HL-60 (cell line): Measurements from ENCODE around the gene ANK3.

Experiments used
- CTCF ChIP-seq: IDR thresholded peaks from one replicate; pipeline ENCODE4 v1.5.1; 2011; ENCODE audit warnings: low read length, control low read depth, inconsistent platforms; ENCODE audit not compliant: insufficient read depth
- GABPA ChIP-seq: IDR thresholded peaks from 2 replicates; pipeline ENCODE4 v1.6.1; 2012; ENCODE audit warnings: low read depth
- POLR2AphosphoS5 ChIP-seq: IDR thresholded peaks from 2 replicates; pipeline ENCODE4 v1.6.1; 2012; ENCODE audit warnings: low read depth
- TF ChIP-seq, protein P1 (sequence below): IDR thresholded peaks from 2 replicates; pipeline ENCODE4 v1.6.1; 2012; ENCODE audit warnings: low read depth; ENCODE audit not compliant: insufficient replicate concordance

GRCh38 chr10:60384011-60384410 lies 5.7 kb downstream of the ANK3 start:
- TF ChIP-seq CTCF: no peak
- TF ChIP-seq POLR2AphosphoS5: no peak
- TF ChIP-seq, protein P1, sequence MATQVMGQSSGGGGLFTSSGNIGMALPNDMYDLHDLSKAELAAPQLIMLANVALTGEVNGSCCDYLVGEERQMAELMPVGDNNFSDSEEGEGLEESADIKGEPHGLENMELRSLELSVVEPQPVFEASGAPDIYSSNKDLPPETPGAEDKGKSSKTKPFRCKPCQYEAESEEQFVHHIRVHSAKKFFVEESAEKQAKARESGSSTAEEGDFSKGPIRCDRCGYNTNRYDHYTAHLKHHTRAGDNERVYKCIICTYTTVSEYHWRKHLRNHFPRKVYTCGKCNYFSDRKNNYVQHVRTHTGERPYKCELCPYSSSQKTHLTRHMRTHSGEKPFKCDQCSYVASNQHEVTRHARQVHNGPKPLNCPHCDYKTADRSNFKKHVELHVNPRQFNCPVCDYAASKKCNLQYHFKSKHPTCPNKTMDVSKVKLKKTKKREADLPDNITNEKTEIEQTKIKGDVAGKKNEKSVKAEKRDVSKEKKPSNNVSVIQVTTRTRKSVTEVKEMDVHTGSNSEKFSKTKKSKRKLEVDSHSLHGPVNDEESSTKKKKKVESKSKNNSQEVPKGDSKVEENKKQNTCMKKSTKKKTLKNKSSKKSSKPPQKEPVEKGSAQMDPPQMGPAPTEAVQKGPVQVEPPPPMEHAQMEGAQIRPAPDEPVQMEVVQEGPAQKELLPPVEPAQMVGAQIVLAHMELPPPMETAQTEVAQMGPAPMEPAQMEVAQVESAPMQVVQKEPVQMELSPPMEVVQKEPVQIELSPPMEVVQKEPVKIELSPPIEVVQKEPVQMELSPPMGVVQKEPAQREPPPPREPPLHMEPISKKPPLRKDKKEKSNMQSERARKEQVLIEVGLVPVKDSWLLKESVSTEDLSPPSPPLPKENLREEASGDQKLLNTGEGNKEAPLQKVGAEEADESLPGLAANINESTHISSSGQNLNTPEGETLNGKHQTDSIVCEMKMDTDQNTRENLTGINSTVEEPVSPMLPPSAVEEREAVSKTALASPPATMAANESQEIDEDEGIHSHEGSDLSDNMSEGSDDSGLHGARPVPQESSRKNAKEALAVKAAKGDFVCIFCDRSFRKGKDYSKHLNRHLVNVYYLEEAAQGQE: no peak
- TF ChIP-seq GABPA: no peak
